ENCODE data around the gene RFX5. TPM values are rescaled to one million over a fixed set of nuclear protein-coding genes. Genes with fewer than 3 reads are reported as not detected.

Gene RFX5
- total RNA-seq, 2 experiments from 2014 or later = 55.6 to 55.7 TPM

GRCh38 chr1:151294742-151295462 lies 52.1 kb downstream of the RFX5 start:
- TF ChIP-seq, protein P1, sequence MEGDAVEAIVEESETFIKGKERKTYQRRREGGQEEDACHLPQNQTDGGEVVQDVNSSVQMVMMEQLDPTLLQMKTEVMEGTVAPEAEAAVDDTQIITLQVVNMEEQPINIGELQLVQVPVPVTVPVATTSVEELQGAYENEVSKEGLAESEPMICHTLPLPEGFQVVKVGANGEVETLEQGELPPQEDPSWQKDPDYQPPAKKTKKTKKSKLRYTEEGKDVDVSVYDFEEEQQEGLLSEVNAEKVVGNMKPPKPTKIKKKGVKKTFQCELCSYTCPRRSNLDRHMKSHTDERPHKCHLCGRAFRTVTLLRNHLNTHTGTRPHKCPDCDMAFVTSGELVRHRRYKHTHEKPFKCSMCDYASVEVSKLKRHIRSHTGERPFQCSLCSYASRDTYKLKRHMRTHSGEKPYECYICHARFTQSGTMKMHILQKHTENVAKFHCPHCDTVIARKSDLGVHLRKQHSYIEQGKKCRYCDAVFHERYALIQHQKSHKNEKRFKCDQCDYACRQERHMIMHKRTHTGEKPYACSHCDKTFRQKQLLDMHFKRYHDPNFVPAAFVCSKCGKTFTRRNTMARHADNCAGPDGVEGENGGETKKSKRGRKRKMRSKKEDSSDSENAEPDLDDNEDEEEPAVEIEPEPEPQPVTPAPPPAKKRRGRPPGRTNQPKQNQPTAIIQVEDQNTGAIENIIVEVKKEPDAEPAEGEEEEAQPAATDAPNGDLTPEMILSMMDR (IDR thresholded peaks at IDR 0.05) = no peak
- H3K27ac Mint-ChIP-seq = peak overlapping the region; percentile 2
- CTCF ChIA-PET = interaction anchor here (0.5 to 11.2 kb wide), 5 partner anchors 11 to 79 kb away, joined by 3 to 238 read pairs (median 3); no protein-coding TSS in a partner anchor
- no peak for ATAC-seq
- no peaks in the 10 kb centered on the region for H3K27me3 Mint-ChIP-seq
- H3K9me3 Mint-ChIP-seq = no peaks in the 10 kb centered on the region
- intact Hi-C loops (cut with micrococcal nuclease) = no loop called here
- H3K4me3 Mint-ChIP-seq = no peak overlapping the region
- H3K36me3 Mint-ChIP-seq (ENCODE audit: low read depth) = peaks cover 20% of the 10 kb centered on the region
- POLR2A ChIA-PET = interaction anchor here (0.5 to 4.6 kb wide), 9 partner anchors 8 to 117 kb away, joined by 3 to 35 read pairs (median 6); partner anchors contain the start of gene ZNF687
- H3K4me1 Mint-ChIP-seq (ENCODE audit: low read depth) = peaks cover 2% of the 10 kb centered on the region
- no peak for DNase-seq

DNA sequence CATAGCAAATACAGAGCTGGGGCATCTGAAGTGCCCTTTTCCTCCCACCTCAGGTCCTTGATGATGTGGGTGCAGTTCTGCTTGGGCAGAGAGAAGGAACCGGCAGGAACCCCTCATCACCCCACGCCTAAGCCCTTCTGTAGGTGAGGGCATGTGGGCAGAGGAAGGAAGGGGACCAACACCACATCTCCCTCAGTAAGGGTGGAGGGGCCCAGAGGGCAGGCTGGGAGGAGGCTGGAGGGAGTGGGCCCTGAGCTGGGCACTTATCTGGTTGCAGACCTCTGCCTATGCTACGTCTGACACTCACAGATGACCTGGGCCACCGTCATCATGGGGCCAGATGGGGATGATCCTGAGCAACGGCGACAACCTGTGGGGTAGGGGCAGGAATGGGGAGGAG lies 54.0 kb downstream of the RFX5 start:
- no peak for DNase-seq
- Mint-ChIP-seq H3K27me3 (no peaks in the 10 kb centered on the region), H3K4me3 (no peak overlapping the region), H3K4me1 (ENCODE audit: low read depth) (peaks cover 2% of the 10 kb centered on the region), H3K27ac (peak overlapping the region; percentile 71), H3K9me3 (no peaks in the 10 kb centered on the region), H3K36me3 (ENCODE audit: low read depth) (peaks cover 29% of the 10 kb centered on the region)
- intact Hi-C loops (cut with micrococcal nuclease) = no loop called here
- CTCF ChIA-PET = interaction anchor here (1.8 to 11.2 kb wide), 2 partner anchors 10 to 48 kb away, joined by 5 to 238 read pairs; no protein-coding TSS in a partner anchor
- peak; percentile 5 for ATAC-seq
- POLR2A ChIA-PET = interaction anchor here (0.9 to 4.6 kb wide), 9 partner anchors 9 to 117 kb away, joined by 3 to 35 read pairs (median 3); partner anchors contain the start of genes RFX5 and ZNF687
- TF ChIP-seq, protein P1 (IDR thresholded peaks at IDR 0.05) = no peak

- H3K4me3 Mint-ChIP-seq = no peak overlapping the region
- POLR2A ChIA-PET = interaction anchor here (0.9 to 4.6 kb wide), 9 partner anchors 8 to 55 kb away, joined by 3 to 35 read pairs (median 4); partner anchors contain the start of genes RFX5 and ZNF687
- ATAC-seq = peak; percentile 52
- TF ChIP-seq, protein P1 (IDR thresholded peaks at IDR 0.05) = peak; percentile 27
- CTCF ChIA-PET = interaction anchor here (1.8 to 11.2 kb wide), 2 partner anchors 9 to 48 kb away, joined by 5 to 238 read pairs; no protein-coding TSS in a partner anchor
- peak; percentile 30 for DNase-seq
- intact Hi-C loops (cut with micrococcal nuclease) = no loop called here
- H3K4me1 Mint-ChIP-seq (ENCODE audit: low read depth) = peaks cover 2% of the 10 kb centered on the region
- H3K27ac Mint-ChIP-seq = peak overlapping the region; percentile 71
- no peaks in the 10 kb centered on the region for H3K27me3 Mint-ChIP-seq
- H3K36me3 Mint-ChIP-seq (ENCODE audit: low read depth) = peaks cover 25% of the 10 kb centered on the region
- no peaks in the 10 kb centered on the region for H3K9me3 Mint-ChIP-seq
Measured at GRCh38 chr1:151292207-151293030, 54.6 kb downstream of the RFX5 start.

DNA sequence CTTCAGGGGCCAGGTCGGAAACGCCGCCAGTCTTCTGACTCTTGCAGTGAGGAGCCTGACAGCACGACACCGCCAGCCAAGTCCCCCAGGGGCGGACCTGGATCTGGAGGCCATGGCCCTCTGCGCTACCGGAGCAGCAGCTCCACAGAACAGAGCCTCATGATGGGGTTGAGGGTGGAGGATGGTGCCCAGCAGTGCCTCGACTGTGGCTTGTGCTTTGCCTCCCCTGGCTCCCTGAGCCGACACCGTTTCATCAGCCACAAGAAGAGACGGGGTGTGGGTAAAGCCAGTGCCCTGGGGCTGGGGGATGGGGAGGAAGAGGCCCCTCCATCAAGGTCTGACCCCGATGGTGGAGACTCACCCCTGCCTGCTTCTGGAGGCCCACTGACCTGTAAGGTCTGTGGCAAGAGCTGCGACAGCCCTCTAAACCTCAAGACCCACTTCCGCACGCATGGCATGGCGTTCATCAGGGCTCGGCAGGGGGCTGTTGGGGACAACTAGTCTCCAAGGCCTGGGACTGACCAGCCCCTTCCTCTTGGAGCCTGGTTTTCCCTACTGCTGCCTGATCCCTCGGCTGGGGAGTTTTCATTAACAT lies 56.2 kb downstream of the RFX5 start:
- CTCF ChIA-PET = no interaction called here
- Mint-ChIP-seq H3K27ac (no peak overlapping the region), H3K4me3 (no peak overlapping the region), H3K9me3 (no peaks in the 10 kb centered on the region), H3K4me1 (ENCODE audit: low read depth) (peaks cover 2% of the 10 kb centered on the region), H3K36me3 (ENCODE audit: low read depth) (peaks cover 34% of the 10 kb centered on the region), H3K27me3 (no peaks in the 10 kb centered on the region)
- POLR2A ChIA-PET = interaction anchor here (0.7 to 1.0 kb wide), 2 partner anchors 36 to 60 kb away, joined by 3 read pairs; partner anchors contain the start of gene PSMD4
- TF ChIP-seq, protein P1 (IDR thresholded peaks at IDR 0.05) = no peak
- intact Hi-C loops (cut with micrococcal nuclease) = no loop called here
- DNase-seq (no peak), ATAC-seq (no peak)

Other genes with a start within 250 kb of the RFX5 start
- 1 to 10 TPM; 3.4 to 3.7 TPM for gene SEMA6C, start 200.6 kb downstream of the RFX5 start, total RNA-seq
- gene TNFAIP8L2, start 190.6 kb downstream of the RFX5 start, total RNA-seq = 10 to 100 TPM; 16.1 to 17.5 TPM
- gene LYSMD1, start 181.3 kb downstream of the RFX5 start, total RNA-seq = 1 to 10 TPM; 4.5 TPM
- 10 to 100 TPM; 57.0 to 59.6 TPM for gene SCNM1, start 181.1 kb downstream of the RFX5 start, total RNA-seq
- gene TMOD4, start 171.3 kb downstream of the RFX5 start, total RNA-seq = 1 to 10 TPM; 1.9 to 2.5 TPM
- gene VPS72, start 157.1 kb downstream of the RFX5 start, total RNA-seq = 10 to 100 TPM; 47.4 to 61.0 TPM
- 10 to 100 TPM; 63.1 to 66.1 TPM for gene PIP5K1A, start 148.7 kb downstream of the RFX5 start, total RNA-seq
- gene PSMD4, start 92.5 kb downstream of the RFX5 start, total RNA-seq = 100 to 1,000 TPM; 203 to 214 TPM
- 10 to 100 TPM; 27.3 to 29.5 TPM for gene ZNF687, start 65.0 kb downstream of the RFX5 start, total RNA-seq
- 10 to 100 TPM; 46.6 to 47.3 TPM for gene PI4KB, start 19.8 kb downstream of the RFX5 start, total RNA-seq
- not detected for gene SELENBP1, start 25.5 kb upstream of the RFX5 start, total RNA-seq
- gene PSMB4, start 52.3 kb upstream of the RFX5 start, total RNA-seq = 100 to 1,000 TPM; 350 to 353 TPM
- gene POGZ, start 112.2 kb upstream of the RFX5 start, total RNA-seq = 10 to 100 TPM; 69.0 to 70.6 TPM
- gene CGN, start 164.1 kb upstream of the RFX5 start, total RNA-seq = 1 to 10 TPM; 1.7 to 1.9 TPM
- gene TUFT1, start 193.1 kb upstream of the RFX5 start, total RNA-seq = 1 to 10 TPM; 1.0 to 1.5 TPM